NCI-H524 treated with DMSO at 0.1 percent for 48 hours (cell line): ENCODE results near the gene COL9A2.

Source experiments
- DNase-seq: peaks from one replicate; lab custom pipeline; 2025; lab: John Stamatoyannopoulos, UW

The COL9A2 gene

GRCh38 chr1:40318476-40318875 is 1.4 kb upstream of the COL9A2 start:
- no peak for DNase-seq

DNA sequence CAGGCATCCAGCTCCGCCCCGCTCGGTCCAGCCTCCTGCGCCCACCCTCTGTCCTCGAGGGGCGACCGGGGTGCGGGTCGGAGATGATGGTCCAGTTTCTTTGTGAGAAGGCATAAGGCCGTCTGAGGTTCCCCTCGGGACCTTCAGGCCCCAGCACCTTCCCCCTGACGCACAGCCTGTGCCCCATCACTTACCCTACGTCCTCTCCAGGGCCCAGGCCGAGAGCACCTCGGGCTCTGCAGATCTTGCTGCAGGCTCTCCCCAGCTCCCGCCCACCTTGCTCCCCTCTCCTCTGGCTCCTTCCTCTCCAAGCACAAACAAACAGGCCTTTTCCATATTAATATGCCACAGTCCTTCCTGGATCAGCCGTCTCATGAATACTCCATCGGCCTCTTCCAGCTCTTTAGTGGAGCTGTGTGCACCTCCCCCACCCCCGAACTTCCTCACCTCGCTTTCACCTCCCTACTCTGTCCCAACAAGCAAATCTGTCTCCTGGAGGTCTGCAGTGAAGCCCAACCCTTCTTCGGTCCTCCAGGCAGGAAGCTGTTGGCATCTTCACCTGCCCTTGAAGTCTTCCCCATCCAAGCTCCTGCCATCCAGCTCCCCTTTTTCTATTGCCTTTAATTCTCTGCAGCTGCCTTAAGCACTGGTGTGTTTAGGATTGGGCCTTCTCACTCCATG is 448 bp upstream of the COL9A2 start:
- no peak for DNase-seq

- no peak for DNase-seq
Observed at GRCh38 chr1:40315795-40316594, 1.1 kb downstream of the COL9A2 start.

DNA sequence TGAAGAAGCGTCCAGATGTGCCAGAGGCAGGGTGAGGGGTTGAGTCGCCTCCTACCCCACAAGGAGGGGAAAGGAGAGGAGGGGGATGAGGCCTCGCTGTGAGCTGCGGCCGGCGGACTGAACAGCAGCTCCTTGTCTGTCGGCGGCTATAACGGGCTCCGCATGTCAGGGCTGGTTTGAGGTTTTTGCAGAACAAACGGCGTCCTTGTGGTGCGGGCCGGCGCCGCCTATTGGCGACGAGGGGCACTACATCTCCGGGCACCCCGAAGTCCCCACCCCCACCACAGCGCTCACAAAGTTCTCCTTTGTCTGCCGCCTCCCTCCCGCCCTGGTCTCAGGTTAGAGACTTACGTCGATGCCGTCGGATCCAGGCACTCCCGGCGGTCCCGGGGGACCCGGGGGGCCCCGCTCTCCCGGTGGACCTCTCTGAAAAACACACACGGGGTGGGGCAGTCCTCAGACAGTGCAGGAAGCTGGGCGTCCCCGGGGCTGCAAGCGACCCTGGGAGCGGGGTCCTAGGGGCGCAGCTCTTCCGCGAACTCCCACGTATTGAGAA is 1.8 kb downstream of the COL9A2 start:
- no peak for DNase-seq

- no peak for DNase-seq
Observed at GRCh38 chr1:40314721-40315238, 2.3 kb downstream of the COL9A2 start.

DNA sequence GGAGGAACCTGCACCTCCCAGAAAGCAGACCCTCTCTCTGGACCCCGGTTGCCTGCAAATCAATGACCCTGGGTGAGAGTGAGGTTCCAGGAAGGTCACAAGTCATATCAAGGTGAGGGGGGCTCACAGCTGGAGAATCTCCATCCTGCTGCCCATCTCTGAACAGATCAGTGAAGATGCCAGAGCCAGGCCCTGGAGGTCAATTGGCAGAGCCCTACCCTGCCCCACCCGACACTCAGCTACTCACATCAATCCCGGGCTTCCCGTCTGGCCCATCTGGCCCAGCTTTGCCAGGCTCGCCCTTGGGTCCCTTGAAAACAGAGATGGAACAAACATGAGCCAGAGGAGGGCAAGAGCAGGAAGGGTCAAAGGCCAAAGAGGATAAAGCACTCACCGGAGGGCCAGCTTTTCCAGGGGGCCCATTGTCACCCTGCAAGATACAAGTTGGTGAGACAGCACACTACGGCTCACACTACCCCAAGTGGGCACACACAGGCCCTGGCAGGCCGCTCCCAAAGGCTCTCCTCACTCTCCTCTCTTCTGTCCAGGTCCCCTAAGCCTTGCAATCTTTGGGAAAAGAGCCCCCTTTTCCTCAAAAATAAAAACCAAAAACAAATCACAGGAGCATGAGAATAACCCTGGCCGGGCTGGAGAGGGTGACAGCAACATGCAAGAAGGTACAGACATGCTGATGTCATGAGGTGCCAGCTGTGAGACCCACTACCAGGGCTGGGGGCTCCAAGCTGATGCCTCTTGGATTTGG is 2.9 kb downstream of the COL9A2 start:
- no peak for DNase-seq

DNA sequence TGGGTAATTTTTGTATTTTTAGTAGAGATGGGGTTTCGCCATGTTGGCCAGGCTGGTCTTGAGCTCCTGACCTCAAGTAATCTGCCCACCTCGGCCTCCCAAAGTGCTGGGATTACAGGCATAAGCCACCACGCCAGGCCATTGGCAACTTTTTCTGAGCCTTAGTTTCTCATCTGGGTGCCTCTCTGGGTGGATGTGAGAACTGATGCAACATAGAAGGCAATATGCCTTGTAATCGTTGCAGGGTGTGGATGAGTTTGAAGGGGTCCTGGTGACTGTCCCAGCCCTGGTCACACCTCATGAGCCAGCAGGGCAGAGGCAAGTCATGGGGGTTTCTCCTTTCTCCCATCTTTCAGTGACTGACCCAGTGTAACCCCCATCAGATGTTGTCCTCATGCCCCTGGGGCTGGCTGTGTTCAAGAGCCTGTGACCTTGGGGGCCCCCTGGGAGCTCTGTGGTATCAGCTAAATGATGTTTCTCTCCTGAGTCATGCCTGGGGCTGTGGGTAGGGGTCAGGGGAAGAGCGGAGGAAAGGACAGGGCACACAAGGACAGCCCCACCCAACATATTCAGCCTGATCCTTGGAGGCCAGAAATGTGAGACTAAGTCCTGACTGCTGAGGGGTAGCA is 3.6 kb downstream of the COL9A2 start:
- DNase-seq: no peak

DNA sequence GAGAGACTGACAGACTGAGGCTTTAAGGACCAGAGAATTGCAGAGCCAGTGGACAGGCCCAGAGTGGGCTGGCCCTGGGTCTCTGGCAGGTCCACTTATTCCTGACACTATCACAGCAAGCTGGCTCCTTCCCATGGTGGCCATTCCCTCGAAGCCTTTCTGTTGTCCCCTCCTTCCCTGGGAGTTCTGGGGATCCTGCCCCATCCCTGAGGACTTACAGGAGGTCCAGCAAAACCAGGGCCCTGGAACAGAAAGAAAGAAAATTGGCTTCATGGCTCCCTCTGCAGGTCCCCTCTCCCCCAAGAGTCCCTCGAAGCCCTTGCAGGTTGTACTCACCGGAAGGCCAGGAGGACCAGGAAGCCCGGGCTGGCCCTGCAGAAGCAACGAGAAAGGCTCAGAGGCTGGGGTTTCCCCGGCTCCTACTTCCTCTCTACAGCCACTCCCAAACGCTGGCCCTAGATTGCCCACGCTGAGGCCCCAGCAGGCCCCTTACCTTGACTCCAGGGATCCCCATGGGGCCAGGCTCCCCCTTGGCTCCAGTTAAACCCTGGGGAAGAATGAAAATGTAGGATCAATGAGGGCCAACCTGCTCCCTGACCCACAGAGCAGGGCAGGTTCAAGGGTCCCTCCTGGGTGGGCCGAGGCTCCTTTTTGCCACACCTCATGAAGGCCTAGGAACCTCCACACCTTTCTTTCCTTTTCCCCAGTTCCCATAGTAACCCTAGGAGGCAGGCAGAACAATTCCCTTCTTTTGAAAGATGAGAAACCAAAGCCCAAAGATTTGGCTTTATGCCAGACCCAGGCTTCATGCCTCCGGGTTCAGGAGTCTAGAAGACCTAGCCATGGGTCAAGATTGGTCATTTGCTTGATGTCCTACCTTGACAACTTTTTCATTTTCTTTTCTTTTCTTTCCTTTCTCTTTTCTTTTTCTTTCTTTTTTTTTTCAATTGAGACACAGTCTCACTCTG is 4.6 kb downstream of the COL9A2 start:
- no peak for DNase-seq

- DNase-seq: no peak
Observed at GRCh38 chr1:40311692-40312091, 5.4 kb downstream of the COL9A2 start.

DNA sequence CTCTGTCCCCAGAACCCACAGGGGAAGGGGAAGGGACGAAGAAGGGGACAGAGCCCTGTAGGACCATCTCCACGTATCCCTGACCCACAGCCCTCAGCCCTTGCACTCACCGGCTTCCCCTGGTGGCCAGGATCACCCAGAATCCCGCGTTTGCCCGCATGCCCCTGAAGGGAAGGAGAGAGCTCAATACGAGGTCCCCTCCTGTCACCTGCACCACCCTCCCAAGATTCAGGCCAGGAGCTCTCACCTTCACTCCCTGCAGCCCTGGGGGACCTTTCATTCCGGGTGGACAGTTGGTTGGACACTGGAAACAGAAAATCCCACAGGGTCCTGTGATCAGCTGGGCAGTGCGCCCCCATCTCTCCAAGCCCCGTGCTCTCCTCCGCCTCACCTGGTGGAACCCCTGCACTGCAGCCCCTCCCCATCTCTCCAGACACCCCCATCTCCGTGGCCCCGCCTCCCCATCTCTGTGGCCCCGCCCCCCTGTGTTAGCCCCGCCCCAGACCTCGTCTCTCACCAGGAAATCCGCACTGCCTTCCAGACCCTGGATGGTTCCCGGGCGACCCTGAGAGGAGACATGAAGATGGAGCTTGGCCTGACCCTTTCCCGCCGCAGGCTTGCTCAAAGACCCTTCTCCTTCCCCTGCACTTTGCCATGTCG is 6.0 kb downstream of the COL9A2 start:
- no peak for DNase-seq

DNA sequence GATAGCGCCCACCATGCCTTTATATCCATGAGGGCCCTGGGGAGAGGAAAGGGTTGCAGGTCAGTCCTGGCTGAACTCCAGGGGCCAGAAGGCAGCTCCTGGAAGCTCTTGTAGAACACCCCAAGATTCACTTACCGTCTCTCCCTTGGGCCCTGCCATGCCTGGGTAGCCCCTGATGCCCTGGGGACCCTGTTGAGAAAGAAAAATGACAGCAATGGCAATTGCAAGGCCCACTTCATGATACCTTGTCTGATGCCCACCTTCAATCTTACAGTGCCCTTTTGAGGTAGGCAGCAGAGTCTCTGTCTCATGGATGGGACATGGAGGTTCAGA is 7.0 kb downstream of the COL9A2 start:
- DNase-seq: no peak

DNA sequence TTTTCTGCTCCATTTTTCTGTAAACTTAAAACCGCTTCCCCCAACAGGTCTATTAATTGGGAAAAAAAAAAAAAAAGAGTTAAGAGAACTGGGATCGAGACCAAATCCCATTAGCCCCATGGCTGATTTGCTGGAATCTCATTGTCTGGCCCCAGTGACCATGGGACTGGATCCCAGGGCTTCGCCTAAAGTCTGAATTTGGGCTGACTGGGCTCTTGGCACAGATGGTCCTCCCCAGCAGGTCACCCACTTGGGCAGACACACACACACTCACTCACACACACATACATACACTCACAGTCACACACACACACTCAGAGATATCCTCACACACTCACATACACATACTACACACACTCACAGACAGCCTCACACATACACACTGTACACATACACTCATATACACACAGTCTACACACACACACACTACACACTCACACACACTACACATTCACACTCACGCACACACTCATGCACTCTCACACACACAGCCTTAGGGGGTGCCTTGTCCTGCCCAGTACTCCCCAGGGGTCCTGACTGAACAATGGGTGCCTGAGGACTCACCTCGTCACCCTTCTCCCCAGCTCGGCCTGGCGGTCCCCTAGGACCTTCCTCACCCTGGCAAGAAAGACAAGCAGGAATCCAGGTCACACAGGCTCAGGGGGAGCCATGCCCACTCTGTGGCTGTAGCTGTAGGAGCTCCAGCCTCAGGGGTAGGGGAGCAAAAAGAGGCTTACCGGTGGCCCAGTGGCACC is 7.5 kb downstream of the COL9A2 start:
- no peak for DNase-seq

GRCh38 chr1:40308036-40308727 is 8.9 kb downstream of the COL9A2 start:
- no peak for DNase-seq

- DNase-seq: no peak
Observed at GRCh38 chr1:40307186-40307585, 9.9 kb downstream of the COL9A2 start.

DNA sequence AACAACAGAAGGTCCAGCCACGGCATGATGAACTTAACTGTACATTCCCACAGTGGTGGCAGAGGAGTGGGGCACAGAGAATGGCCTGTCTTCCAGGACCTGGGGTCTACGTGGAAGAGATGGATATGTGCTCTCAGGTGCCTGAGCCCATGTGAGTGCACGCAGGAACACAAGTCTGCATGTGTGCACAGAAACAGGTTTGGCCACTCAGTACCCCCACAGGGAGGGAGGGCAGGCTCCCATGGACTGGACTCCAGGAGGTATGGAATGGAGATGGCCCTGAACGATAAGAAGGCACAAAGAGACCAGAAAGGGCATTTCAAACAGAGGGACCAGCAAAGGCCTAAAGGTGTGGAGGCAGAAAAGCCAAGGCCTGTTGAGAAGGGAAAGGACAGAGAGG is 10.8 kb downstream of the COL9A2 start:
- DNase-seq: no peak

DNA sequence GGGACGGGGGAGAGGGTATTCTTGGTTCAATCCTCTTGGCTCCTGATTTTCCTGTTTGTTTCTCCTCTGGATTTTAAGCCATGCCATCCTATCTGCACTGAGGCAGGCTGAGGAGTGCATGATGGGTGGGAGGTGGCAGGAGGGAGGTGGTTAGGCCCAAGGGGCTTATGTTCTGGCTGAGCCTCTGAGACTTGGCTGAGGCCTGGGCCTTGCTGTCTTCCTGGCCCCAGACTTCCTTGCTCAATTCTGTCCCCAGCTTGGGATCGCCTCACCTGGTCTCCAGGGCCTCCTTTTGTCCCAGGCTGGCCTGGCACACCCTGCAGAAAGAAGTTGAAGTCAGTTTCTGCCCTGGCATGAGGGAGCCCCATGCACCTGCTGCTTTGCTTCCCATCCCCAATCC is 11.2 kb downstream of the COL9A2 start:
- DNase-seq: no peak

DNA sequence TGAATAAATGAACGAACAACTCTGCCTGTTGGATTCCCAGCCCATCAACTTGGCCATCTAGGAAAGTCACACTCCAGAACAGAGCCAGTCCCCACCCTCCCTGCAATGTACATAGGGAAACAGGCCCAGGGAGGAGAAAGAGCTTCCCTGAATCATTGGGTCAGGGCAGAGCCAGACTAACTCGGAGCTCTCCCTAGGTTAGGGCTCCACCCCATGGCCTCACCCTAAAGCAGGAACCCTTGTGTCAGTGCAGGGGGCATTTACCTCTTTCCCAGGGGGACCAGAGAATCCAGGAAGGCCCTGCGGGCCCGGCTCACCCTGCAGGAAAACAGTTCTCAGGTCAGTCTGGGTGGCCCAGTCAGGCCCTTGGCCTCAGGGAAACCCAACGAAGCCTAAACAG is 11.6 kb downstream of the COL9A2 start:
- no peak for DNase-seq

GRCh38 chr1:40303790-40304189 is 13.3 kb downstream of the COL9A2 start:
- no peak for DNase-seq
